ENCODE data around the gene NLRC5.

GRCh38 chr16:56986361-56986760 is 3.0 kb upstream of the NLRC5 start:
- no peak for TF ChIP-seq CTCF (IDR thresholded peaks at IDR 0.05; ENCODE audit: low read depth, low read length)
- no peak for TF ChIP-seq POLR2A (IDR thresholded peaks at IDR 0.05; ENCODE audit: extremely low read depth, insufficient read length)
- TF ChIP-seq MAX (IDR thresholded peaks at IDR 0.05; ENCODE audit: low read depth, low read length), result no peak
- no peak for TF ChIP-seq MYC (IDR thresholded peaks at IDR 0.05; ENCODE audit: low read depth, low read length)

Data from NB4 (cell line).